ENCODE results near the gene SLC4A5.

SLC4A5 gene

DNA sequence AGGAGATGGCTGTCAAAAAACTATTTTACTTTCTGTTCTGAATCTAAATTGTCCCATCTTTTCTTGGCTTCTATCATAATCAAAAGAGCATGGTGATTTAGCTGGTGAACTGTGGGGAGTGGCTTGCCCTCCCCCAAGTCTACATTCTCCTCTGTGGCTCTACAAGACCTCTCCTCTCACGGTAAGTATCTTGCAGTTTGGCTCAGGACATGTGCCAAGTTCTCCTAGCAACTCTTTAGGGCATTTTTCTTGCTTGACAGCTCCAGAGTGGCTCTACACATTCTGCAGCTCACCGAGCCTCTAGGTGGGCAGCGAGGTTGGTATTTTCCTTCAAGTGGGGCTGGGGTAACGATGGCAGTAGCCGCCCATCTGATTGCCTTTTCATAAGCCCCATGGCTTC is 29.1 kb downstream of the SLC4A5 start:
- no peak for DNase-seq (ENCODE audit: low read depth)

DNA sequence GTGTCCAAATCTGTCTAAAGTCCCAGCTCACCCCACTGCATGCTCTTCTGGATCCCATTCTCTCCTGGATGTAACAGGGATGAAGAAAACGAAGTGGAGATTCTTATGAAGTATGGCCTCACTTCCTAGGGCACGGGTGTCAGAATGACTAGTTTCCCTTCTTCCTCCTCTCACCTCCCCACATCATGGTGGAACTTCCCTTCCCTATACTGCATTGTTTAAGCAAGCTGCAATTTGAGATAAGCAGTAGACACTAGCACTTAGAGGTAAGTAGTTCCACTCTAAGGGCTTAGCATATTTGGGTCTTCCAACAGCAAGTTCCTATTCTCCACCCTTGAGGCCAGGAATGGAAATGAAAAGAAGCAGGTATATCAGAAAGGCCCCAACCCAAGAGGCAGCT is 29.7 kb downstream of the SLC4A5 start:
- no peak for DNase-seq (ENCODE audit: low read depth)

DNA sequence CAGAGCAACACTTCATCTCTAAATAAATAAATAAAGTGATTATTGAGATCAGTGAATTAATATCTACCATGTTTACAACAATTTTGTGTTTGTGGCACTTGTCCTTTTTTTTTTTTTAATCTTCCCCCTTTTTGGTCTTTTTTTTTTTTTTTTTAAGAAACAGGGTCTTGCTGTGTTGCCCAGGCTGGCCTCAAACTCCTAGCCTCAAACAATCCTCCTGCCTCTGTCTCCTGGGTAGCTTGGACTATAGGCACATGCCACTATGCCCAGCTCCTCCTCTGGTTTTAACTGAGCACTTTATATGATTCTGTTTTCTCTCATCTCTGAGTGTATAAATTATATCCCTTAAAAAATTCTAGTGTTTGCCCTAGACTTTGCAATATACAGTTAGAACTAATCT is 30.3 kb downstream of the SLC4A5 start:
- DNase-seq (ENCODE audit: low read depth): no peak

DNA sequence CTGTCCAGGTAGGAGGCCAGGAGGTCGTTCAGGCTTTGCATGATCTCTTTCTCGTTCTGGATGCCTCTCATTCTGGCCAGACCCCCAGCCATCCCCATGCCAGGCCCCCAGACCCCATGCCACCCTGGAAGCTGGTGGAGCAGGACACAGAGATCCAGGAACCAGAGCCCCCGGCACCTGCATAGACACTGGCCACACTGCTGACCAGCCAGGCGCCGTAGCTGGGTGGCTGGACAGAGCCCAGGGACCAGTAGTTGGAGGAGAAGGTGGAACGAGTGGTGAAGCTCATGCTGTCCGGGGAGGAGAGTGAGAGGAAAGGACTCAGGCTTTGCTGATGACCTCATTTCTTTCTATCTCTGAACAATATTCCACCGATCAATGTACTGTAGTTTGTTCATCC is 35.5 kb downstream of the SLC4A5 start:
- no peak for DNase-seq (ENCODE audit: low read depth)

DNA sequence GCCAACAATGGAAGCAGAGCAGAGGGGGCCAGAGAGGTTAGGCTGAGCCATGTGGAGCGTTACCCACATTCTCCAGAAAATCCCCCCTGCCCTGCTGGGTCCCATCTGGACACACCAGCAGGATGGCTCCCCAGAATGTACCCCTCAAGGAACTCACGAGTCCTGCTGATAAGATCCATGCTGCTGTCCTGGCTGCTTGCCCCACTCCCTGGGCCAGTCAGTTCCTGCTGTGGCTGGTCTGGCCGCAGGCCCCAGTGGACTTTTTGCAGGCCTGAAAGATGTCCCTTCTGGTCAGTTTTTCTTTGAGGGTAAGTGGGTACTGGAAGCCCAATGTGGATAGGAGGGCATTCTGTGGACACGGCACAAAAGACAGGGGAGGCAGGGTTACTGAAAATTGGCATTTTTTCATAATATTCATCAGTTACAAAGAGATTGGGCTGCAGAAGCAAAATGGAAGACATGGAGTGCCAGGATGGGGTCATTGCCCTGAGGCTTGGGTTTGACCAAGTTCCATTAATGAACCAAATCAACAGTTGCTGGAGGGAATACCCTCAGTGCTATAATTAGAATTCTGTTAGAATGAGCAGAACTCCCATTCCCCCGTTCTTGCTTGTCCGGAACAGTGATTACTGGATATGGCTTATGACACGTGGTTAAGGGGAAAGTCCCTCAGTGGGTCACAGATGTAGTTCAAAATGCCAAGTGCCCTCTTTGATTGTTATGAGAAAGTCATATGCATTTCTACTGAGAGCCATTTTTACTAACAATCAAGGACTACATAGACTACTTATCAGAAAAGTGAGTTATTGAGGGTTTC is 38.7 kb downstream of the SLC4A5 start:
- no peak for DNase-seq (ENCODE audit: low read depth)

DNA sequence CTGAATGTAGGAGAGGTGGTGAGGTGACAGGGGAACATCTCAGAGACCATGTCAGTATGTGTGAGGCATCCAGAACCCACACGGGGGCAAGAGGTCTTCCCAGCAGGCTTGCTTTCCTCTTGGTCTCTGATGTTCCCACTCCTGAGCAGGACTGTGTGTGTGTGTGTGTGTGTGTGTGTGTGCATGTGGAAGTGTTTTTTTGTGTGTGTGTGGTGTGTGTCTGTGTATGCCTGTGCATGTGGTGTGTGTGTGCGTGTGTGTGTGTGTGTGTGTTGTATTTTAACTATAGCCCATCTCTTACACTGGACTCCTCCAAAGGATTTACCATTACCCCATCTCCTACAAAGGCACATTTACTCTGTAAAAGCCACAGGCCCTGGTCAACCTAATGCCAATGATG is 40.4 kb downstream of the SLC4A5 start:
- DNase-seq (ENCODE audit: low read depth): no peak

- DNase-seq (ENCODE audit: low read depth): no peak
These were observed 42.0 kb downstream of the SLC4A5 start for GRCh38 chr2:74301262-74301661.

DNA sequence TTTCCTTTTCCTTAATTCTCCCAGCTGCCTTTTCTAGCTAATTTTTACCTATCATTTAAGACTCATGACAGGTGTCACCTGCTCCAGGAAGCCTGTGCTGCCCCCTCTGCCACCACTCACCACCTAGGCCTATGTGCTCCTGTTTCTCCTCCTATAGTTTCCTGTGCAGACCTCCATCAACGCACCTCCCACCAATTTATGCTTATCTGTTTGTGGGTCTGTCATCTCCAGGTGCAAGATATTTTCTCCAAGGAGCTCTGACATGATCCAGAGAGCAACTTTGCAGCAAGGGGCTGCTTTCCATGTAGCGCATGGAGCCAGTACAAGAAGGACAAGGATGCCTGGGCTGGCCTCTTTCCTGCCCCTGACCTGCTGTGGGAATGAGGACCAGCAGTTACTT is 42.7 kb downstream of the SLC4A5 start:
- DNase-seq (ENCODE audit: low read depth): no peak

GRCh38 chr2:74297950-74298349 is 45.3 kb downstream of the SLC4A5 start:
- no peak for DNase-seq (ENCODE audit: low read depth)

GRCh38 chr2:74297391-74297790 is 45.8 kb downstream of the SLC4A5 start:
- no peak for DNase-seq (ENCODE audit: low read depth)

- DNase-seq (ENCODE audit: low read depth): no peak
These were observed 49.8 kb downstream of the SLC4A5 start for GRCh38 chr2:74293191-74293991.

GRCh38 chr2:74292751-74293150 is 50.5 kb downstream of the SLC4A5 start:
- no peak for DNase-seq (ENCODE audit: low read depth)

GRCh38 chr2:74291886-74292621 is 51.2 kb downstream of the SLC4A5 start:
- no peak for DNase-seq (ENCODE audit: low read depth)

GRCh38 chr2:74291218-74291544 is 52.0 kb downstream of the SLC4A5 start:
- DNase-seq (ENCODE audit: low read depth): no peak

DNA sequence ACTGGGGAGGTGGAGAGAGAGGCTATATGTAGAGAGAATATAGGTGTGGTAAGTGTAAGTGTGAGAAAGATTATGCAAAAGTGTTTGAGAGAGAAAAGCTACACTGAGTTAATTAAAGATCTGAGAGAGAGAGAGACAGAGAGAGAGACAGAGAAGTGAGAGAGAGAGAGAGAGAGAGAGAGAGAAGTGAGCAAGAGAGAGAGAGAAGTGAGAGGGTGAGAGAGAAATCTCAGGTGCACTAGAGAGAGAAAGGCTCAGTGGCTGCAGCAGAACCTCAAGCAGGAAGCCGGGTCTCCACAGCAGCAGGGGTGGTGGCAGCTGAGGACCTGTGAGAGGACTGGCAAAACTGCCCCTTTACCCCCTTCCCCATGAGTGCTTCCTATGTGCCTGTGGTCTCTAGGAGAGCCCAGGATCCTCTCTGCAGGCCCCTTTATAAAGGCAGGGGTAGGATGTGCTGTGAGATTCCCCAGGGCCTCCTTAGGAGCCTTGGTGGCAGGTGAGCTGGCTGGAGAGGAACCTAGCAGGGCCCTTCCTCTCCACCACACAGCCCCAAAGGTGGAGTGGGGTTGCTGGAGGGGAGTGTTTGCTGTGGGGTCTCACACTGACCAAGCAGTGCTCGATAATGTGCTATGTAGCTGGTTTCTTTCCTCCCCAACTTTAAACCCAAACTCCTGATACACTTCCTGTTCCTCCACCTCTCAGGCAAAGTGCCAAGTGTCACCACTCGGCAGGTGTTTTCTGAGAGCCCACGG is 52.6 kb downstream of the SLC4A5 start:
- DNase-seq (ENCODE audit: low read depth): no peak

GRCh38 chr2:74290066-74290465 is 53.1 kb downstream of the SLC4A5 start:
- no peak for DNase-seq (ENCODE audit: low read depth)

GRCh38 chr2:74286725-74287124 is 56.5 kb downstream of the SLC4A5 start:
- no peak for DNase-seq (ENCODE audit: low read depth)

DNA sequence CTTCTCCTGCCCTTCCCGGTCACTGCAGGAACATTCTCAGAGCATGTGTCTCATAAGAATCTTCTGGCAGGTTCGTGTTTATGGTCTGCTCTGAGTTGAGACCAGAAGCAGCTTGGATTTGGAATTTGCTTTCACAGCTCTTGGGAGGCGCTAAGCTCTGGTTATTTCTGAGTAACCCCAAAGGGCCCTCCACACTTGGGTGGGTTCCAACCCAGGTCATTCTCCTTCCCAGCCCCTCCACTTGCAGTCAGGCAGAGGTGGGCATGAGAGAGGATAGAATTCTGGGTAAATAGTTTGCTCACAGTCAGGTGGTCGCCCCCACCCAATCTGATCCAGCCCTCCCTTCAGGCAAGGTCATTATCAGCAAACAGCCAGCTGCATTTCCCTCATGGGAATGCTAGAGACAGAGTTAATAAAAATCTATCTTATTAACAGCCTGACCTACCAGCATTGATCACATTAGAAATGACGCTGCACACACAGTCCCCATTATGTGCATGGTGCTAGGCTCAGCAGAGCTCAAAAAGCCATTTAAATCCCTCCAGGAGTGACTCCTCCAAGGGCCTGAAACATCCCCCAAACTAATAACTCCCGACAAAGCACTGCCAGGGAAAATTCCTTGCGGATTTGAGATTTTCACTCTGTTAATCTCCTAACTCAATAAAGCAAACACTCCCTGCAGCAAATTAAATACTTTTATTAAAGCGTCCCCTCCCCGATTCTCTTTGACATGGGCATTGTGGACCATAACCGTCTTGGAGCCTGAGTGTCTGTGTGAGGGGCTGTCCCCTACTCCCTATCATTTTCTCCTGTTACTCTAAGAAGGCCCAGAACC is 61.9 kb downstream of the SLC4A5 start:
- no peak for DNase-seq (ENCODE audit: low read depth)

GRCh38 chr2:74278694-74279093 is 64.5 kb downstream of the SLC4A5 start:
- DNase-seq (ENCODE audit: low read depth): no peak

GRCh38 chr2:74278176-74278575 is 65.0 kb downstream of the SLC4A5 start:
- DNase-seq (ENCODE audit: low read depth): no peak

DNA sequence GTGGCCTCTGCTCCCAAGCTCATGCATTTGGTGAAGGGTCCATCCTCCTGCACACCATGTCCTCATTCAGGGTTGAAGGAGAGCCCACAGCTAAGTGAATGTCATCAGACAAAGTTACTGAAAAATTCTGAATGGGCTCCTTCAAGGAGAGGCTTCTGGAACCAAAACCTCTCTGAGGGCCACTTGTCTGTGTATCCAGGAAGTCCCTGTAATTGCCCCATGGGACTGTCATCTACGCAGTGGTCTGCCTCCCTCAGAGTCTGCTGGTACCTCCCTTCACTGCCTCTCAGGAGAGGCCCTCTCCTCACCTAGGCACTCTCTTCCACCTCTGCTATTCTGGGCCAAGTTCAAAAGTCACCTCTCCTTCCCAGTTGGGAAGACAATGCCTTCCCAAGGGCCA is 68.0 kb downstream of the SLC4A5 start:
- DNase-seq (ENCODE audit: low read depth): no peak
